ENCODE data around the gene KRTAP5-11.
"Not testable (repeated sequence)": the region's sequence is repeated elsewhere in the genome, so short reads cannot be mapped to it uniquely, and the experiment has no call there.

Gene KRTAP5-11

DNA sequence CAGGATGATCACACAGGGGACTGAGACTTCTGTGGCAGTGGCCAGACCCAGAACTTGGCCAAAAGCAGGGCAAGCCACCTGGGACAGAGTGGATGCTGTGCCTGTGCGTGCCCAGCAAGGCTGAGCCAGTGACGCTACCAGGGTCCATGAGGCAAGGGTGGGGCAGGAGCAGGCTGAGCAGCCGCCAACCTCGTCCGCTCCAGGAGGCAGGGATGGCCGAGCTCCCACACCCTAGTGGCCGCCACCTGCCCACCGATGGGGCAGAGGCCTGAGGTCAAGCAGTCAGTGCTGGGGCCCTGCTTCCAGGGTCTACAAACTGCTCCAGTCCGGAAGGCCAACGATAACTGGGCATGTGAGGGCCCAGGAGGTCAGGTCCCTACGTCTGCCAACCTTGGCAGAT, 27.2 kb downstream of the KRTAP5-11 start:
- DNase-seq (ENCODE audit: low spot score): no peak

DNA sequence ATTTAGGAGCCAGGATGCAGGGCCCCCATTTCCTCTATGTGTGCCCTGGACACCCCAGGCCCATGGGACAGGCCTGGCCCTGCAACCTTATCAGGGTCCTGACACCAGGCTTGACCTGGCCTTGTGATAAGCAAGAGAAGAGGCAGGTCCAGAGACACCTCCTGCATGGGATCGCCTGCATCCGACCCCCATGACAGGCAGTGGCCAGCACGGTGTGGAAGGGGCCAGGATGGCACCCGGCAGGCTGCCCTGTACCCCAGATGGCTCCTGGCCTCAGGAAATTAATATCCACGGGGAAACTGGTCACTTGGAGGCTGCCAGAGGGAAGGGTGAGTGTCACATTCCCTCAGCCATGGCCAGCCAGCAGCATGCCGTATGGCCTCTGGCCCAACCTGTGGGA, 27.7 kb downstream of the KRTAP5-11 start:
- no peak for DNase-seq (ENCODE audit: low spot score)

DNA sequence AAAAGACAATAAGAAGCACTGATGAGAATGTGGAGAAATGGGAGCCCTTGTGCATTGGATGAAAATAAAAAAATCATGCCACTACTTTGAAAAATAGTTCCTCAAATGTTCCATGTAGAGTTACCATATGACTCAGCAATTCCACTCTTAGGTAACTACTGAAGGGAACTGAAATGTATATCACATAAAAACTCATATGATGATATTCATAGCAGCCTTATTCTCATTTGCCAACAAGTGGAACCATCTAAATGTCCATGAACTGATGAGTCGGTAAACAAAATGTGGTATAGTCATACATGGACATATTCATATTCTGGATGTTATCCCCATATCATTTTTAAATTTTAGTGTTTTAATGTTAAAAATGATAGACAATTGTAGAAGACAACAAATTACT, 31.0 kb downstream of the KRTAP5-11 start:
- DNase-seq (ENCODE audit: low spot score): no peak

DNA sequence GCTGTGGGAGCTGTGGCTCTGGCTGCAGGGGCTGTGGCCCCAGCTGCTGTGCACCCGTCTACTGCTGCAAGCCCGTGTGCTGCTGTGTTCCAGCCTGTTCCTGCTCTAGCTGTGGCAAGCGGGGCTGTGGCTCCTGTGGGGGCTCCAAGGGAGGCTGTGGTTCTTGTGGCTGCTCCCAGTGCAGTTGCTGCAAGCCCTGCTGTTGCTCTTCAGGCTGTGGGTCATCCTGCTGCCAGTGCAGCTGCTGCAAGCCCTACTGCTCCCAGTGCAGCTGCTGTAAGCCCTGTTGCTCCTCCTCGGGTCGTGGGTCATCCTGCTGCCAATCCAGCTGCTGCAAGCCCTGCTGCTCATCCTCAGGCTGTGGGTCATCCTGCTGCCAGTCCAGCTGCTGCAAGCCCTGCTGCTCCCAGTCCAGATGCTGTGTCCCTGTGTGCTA, 33.9 kb downstream of the KRTAP5-11 start:
- DNase-seq (ENCODE audit: low spot score): no peak

DNA sequence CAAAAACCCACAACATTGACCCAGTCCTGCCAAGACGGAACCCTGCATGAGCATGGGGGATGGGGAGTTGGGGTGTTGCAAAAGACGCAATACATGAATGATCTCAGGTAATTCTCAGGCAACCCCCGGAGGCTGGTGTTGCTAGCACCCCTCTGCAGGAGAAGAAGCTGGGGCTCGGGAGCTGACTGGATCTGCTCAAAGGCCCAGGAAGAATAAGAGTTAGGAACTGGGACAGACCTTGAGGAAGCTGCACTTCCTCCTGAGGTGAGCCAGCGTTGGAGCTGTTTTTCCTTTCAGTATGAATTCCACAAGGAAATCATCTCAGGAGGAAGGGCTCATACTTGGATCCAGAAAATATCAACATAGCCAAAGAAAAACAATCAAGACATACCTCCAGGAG, 34.6 kb downstream of the KRTAP5-11 start, which contains the start of gene KRTAP5-9:
TSS of gene KRTAP5-9 (plus strand) at position 301 of the 400 bp plus-strand sequence. CDS start 238 bp downstream, outside the sequence.
- no peak for DNase-seq (ENCODE audit: low spot score)

DNA sequence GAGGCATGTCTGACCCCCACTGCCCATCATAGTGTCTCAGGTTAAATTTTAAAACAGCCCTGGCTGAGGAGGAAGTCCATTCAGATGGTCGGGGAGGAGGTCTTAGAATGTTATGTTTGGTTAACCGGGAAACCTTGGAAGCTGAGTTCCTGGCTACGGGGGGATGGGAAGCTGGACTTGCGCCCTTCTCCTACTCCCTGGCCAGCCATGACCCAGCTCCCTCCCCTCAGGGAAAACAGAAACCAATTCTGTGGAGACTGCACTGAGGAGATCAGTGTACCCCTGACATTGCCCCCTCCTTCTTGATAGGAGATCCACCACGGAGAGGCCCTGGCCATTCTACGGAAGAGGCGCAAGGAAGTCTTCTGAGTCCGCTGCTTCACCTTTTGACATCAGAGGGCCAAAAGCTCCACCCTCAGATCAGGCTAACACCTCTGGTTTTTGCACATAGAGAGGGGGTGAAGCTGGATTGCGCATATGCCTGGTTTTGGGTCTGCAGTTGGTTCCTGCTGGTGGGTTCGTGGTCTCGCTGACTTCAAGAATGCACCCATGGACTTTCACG, 37.2 kb downstream of the KRTAP5-11 start:
- no peak for DNase-seq (ENCODE audit: low spot score)

DNA sequence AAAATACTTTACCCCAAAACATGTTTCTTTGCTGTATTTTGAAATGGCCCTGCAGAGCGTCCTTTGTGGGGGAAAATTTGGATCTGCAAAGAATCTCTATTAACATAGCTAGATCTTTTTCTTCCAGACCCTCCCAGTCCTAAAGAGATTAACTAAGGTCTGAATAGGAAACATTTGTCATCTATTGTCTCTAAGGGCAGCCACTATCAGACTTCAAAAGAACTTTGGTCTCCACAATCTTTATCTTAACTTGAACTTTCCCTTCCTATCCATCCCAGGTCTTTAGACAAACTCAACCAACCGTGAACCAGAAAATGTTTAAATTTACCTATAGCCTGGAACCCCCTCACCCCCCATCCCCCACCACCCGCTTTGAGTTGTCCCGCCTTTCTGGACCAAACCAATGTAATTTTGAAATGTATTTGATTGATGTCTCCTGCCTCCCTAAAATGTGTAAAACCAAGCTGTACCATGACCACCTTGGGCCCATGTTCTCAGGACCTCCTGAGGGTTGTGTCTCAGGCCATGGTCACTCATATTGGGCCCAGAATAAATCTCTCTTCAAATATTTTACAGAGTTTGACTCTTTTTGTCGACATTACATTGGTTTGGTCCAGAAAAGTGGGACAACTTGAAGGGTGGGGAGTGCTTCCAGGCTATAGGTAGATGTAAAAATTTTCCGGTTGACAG, 38.0 kb downstream of the KRTAP5-11 start:
- no peak for DNase-seq (ENCODE audit: low spot score)

DNA sequence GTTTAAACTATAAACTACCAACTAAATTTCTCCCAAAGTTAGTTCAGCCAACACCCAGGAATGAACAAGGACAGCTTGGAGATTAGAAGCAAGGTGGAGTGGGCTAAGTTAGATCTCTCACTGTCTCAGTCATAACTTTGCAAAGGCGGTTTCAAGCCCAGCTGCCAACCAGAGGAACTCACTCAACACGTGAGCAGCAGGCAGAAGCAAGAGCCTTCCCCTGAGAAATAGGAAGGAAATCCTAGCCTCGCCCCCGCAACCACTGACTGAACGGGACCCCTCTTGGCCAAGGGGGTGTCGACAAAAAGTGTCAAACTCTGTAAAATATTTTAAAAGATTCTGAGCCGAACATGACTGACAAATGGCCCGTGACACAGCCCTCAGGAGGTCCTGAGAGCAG, 38.8 kb downstream of the KRTAP5-11 start:
- DNase-seq (ENCODE audit: low spot score): no peak

DNA sequence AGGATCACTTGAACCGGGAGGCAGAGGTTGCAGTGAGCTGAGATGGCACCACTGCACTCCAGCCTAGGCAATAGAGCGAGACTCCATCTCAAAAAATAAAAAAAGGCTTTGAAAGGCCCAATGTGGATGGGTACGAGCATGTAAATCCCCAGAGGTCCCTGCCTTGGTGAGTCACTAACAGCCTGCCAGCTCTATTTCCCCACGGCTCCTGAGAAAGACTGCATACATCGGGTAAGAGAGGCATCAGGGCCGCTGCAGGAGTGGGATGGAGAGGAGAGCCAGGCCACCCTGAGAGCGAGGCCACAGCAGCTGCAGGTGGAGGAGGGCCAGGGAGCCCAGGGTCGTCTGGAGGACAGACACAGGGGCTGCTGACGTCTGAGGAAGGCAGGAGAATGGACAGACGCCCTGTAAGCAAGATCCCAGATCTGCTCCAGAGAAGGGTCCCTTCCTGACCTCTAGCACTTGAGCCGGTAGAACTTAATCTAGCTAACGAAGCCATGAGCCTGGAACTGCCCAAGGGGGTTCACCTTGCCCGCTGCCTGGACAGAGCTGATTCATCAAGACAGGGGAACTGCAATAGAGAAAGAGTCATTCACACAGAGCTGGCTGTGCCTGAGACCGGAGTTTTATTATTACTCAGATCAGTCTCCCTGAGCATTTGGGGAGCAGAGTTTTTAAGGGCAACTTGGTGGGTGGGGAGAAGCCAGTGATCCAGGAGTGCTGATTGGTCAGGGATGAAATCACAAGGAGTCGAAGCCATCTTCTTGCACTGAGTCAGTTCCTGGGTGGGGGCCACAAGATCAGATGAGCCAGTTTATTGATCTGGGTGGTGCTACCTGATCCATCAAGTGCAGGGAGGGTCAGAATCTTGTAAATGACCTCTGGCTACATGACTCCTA, 39.5 kb downstream of the KRTAP5-11 start:
- DNase-seq (ENCODE audit: low spot score): no peak

DNA sequence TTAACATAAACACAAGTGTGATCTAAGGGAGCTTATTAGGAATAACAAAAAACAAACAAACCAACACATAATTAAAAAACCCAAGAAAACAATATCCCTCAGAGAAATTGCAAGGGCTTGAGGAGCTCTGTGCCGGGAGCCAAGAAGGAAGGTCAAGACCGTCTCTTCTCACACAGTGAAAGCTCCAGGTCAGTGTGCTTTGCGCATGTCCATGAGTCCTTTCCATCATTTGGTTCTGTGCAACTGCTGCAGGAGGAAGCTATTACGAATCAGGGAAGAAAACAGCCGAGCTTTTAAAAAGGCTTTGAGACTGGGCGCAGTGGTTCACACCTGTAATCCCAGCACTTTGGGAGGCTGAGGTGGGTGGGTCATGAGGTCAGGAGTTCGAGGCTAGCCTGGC, 40.3 kb downstream of the KRTAP5-11 start:
- DNase-seq (ENCODE audit: low spot score): no peak

DNA sequence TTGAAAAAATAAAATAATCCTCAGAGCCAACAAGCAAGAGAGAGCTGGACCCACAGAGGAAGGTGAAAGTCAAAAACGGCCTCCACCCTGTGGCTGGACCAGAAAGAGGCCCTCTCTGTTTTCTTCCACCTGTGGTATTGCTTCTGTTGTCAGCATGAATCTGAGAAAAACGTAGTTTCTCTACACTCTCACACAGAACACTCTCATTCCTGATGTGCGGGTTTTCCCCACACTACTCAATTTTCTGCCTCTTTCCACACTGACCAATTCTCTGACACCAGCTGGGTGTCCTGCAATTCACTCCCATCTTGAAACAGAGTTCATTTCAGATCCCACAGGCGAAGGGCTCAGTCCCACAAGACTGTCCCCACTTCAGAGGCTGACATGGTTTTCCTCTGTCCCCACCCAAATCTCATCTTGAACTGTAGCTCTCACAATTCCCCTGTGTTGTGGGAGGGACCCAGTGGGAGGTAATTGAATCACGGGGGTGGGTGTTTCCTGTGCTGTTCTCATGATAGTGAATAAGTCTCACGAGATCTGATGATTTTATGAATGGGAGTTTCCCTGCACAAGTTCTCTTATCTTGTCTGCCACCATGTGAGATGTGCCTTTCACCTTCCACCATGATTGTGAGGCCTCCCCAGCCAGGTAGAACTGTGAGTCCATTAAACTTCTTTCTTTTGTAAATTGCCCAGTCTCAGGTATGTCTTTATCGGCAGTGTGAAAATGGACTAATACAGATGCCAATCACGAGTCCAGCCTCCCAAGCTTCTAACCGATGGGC, 42.0 kb downstream of the KRTAP5-11 start:
- DNase-seq (ENCODE audit: low spot score): not testable (repeated sequence)

DNA sequence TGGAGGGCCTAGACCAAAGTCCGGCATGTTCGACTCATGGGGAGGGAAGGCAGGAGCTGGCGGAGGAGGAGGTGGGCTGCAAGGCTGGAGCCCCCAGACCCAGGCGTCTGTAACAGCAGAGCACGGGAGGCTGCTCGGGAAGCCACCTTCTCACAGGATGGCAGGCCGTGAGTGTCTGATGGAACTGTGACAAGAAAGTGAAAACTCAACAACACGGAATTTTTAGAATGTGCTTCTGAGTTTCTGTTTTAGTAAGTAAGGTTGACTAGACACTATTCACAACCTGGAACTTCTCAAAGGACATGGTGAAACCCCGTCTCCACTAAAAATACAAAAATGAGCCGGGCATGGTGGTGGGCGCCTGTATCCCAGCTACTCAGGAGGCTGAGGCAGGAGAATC, 42.7 kb downstream of the KRTAP5-11 start:
- DNase-seq (ENCODE audit: low spot score): not testable (repeated sequence)

DNA sequence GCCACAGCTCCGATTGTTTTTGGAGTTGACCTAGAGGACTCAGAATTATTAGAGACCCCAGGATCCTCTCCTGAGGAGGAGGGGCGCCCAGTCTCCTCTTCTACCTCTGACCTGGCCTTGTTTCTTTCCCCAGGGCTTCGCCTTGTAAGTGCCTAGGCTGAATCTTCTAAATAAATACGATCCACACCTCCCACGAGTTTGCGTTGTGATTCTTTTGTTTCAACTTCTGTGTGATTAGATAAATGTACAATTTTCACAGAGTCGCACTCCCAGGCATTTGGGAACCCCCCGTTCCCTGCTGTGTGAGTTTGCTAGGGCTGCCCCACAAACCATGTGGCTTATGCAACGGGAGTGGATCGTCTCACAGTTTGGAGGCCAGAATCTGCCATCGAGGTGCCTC, 43.7 kb downstream of the KRTAP5-11 start:
- no peak for DNase-seq (ENCODE audit: low spot score)

DNA sequence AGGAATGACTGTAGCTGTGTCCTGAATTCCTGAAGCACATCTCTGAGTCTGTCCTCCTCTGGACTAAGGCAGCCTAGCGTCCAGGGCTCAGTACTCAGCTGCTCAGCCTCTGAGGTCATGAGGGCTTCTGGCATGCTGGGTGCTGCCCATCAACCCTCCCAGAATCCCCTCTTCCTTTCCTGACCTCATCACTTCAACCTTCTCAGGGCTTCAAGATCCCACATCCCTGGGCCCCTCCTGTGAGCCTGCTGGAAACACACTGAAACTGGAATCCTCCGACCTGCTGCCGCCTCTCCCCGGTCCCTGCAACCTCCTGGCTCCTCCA, 44.0 kb downstream of the KRTAP5-11 start:
- DNase-seq (ENCODE audit: low spot score): no peak

DNA sequence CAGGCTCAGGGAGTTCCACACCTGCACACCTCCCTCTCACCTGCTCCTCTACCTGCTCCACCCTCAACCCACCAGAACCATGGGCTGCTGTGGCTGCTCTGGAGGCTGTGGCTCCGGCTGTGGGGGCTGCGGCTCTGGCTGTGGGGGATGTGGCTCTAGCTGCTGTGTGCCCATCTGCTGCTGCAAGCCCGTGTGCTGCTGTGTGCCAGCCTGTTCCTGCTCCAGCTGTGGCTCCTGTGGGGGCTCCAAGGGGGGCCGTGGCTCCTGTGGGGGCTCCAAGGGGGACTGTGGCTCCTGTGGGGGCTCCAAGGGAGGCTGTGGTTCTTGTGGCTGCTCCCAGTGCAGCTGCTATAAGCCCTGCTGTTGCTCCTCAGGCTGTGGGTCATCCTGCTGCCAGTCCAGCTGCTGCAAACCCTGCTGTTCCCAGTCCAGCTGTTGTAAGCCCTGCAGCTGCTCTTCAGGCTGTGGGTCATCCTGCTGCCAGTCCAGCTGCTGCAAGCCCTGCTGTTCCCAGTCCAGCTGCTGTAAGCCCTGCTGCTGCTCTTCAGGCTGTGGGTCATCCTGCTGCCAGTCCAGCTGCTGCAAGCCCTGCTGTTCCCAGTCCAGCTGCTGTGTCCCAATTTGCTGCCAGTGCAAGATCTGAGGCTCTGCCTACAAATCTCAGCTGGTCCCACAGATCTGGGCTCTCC, 44.6 kb downstream of the KRTAP5-11 start, which contains the start of gene KRTAP5-8:
TSS of gene KRTAP5-8 (plus strand) at position 49 of the 689 bp plus-strand sequence. CDS start at position 80, 31 bp downstream.
- DNase-seq (ENCODE audit: low spot score): not testable (repeated sequence)

DNA sequence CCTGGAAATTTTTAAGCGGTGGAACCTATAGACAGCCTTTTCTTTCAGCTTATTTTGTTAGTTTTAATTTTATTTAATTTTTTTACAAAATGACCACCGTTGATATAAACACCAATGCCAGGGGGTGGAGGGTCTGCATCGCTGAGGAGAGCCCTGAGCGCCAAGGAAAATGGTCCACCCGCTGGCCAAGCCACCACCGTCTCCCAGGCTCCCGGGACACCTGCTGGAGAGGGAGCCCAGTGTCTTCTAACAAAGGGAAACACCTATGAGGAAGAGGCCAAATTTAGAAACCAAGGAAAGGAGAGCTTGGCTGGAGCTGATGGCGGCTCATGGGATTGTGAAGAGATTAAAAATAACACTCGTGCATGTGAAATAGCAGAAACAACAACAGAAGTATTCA, 45.1 kb downstream of the KRTAP5-11 start:
- DNase-seq (ENCODE audit: low spot score): no peak

DNA sequence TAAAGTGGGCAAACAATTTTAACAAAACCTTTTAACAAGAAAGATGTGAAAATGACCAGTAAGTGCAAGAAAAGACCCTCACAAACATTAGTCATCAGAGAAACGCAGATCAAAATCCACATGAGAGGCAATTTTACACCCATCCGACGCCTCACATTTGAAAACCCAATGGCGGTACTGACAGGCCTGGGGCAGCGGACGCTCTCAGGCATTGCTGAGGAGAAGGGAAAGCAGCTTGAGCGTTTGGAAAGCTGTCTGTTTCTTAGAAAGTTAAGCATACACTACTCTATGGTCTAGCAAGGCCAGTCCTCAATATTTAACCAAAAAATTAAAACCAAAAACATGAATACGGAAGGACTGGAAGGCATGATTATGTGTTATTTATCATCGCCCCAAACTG, 46.9 kb downstream of the KRTAP5-11 start:
- no peak for DNase-seq (ENCODE audit: low spot score)

DNA sequence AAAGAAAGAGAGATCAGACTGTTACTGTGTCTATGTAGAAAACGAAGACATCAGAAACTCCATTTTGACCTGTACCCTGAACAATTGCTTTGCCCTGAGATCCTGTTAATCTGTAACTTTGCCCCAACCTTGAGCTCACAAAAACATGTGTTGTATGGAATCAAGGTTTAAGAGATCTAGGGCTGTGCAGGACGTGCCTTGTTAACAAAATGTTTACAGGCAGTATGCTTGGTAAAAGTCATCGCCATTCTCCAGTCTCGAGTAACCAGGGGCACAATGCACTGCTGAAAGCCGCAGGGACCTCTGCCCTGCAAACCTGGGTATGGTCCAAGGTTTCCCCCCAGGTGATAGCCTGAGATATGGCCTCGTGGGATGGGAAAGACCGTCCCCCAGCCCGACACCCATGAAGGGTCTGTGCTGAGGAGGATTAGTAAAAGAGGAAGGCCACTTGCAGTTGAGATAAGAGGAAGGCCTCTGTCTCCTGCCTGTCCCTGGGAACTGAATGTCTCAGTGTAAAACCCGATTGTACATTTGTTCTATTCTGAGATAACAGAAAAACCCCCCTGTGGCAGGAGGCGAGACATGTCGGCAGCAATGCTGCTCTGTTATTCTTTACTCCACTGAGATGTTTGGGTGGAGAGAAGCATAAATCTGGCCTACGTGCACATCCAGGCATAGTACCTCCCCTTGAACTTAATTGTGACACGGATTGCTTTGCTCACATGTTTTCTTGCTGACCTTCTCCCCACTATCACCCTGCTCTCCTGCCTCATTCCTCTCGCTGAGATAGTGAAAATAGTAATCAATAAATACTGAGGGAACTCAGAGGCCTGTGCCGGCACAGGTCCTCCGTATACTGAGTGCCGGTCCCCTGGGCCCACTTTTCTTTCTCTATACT, 47.7 kb downstream of the KRTAP5-11 start:
- not testable (repeated sequence) for DNase-seq (ENCODE audit: low spot score)

DNA sequence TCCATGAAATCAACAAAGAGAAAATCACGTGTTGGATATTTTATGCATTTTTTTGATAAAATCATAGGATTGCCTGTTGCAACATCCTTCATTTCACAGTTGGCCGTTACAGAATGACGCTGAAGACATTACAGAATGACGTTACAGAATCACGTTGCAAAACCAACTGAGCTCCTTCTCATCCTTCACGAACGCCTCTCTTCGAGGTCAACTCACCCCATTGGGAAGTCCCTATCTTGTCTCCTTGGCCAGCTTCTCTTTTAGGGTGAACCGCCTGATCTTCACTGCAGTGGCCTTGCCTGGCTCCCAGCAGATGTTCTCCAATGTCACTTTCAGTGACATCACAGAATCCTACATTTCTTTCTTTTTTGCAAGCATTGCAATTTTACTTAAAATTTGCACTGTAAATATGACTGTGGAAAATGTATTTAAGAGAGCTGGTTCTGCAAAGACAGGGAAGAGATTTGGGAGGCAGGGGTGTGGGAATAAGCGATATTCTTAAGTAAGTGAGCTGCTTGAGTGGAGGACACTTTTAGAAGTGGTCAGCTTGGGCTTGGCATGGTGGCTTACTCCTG, 50.6 kb downstream of the KRTAP5-11 start:
- DNase-seq (ENCODE audit: low spot score): no peak

Measured in COLO829 (cell line).